Upper lobe of left lung (tissue), 4 donors: Measurements from ENCODE around the gene ITGA8.

Experiments
- POLR2A ChIP-seq, 4 donors: fragments of 450-650 bp; IDR thresholded peaks; one replicate each; pipeline ENCODE4 v1.5.1; 2016 to 2017; ENCODE audit warnings: antibody characterized with exemption in 4 of 4, mild to moderate bottlenecking in 2 of 4
- POLR2AphosphoS5 ChIP-seq, 2 donors: sonication (generic); formaldehyde crosslinking; IDR thresholded peaks; one replicate each; pipeline ENCODE4 v1.5.1; 2017; ENCODE audit warnings: antibody characterized with exemption in 2 of 2
- TF ChIP-seq, protein P1 (sequence below), 6 experiments: fragments of 450-650 bp in 4 of 6; fragments of 200-600 bp in 2 of 6; sonication (generic) in 2 of 6; IDR thresholded peaks; one replicate each; pipeline ENCODE4 v1.5.1; 2016 to 2019; ENCODE audit warnings: antibody characterized with exemption in 6 of 6

DNA sequence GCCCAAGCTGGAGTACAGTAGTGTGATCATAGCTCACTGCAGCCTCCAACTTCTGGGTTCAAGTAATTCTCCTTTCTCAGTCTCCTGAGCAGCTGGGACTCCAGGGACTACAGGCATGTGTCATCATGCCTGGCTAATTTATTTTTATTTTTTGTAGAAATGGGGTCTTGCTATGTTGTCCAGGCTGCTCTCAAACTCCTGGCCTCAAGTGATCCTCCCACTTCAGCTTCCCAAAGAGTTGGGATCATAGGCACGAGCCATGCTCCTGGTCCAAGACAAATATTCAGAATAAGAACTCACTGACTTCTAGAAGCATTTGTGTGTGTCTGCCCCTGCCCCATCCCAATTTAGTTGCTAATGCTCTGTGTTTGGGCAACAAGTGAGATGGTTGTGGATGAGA, 151.8 kb downstream of the ITGA8 start:
- no peak for TF ChIP-seq POLR2A (IDR thresholded peaks at IDR 0.05)
- TF ChIP-seq, protein P1, sequence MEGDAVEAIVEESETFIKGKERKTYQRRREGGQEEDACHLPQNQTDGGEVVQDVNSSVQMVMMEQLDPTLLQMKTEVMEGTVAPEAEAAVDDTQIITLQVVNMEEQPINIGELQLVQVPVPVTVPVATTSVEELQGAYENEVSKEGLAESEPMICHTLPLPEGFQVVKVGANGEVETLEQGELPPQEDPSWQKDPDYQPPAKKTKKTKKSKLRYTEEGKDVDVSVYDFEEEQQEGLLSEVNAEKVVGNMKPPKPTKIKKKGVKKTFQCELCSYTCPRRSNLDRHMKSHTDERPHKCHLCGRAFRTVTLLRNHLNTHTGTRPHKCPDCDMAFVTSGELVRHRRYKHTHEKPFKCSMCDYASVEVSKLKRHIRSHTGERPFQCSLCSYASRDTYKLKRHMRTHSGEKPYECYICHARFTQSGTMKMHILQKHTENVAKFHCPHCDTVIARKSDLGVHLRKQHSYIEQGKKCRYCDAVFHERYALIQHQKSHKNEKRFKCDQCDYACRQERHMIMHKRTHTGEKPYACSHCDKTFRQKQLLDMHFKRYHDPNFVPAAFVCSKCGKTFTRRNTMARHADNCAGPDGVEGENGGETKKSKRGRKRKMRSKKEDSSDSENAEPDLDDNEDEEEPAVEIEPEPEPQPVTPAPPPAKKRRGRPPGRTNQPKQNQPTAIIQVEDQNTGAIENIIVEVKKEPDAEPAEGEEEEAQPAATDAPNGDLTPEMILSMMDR (IDR thresholded peaks at IDR 0.05): no peak
- no peak for TF ChIP-seq POLR2AphosphoS5 (IDR thresholded peaks at IDR 0.05)
